ENCODE results near the gene PUM2. TPM values are rescaled to one million over a fixed set of nuclear protein-coding genes. Genes with fewer than 3 reads are reported as not detected.
A peak's percentile ranks its signal among the peaks of the same experiment; 100 is the strongest.

The PUM2 gene
- polyA plus RNA-seq, 1 donor (not counting 4 experiments of a cell fraction or from before 2014, with no cell fraction given): 47.5 TPM

DNA sequence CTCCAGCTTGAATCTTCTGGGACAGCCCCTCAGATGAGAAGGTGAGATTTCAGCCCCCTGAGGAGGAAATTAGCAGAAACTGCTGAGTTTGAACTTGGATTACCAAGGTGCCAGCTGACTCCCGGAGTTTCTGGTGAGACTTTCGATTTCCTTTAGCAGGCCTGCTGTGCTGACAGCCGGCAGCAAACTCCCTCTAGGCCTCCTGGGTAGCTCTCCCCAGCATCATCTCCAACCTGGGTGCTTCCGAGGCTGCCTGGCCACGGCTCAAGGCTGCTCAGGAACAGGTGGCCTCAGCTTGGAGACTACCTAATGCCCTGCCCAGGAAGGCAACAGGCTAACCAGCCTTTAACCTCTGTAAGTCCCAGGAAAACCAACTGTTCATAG lies 142.2 kb downstream of the PUM2 start:
- H3K36me3 ChIP-seq (ENCODE audit: control insufficient read depth in 2 of 2, extremely low read depth in 1 of 2, insufficient read depth in 2 of 2, low read length in 2 of 2): peaks cover 37 to 77% of the 10 kb centered on the region in 2 experiments
- no peak for TF ChIP-seq EZH2 (IDR thresholded peaks at IDR 0.05; ENCODE audit: low read length)
- TF ChIP-seq, protein P1, sequence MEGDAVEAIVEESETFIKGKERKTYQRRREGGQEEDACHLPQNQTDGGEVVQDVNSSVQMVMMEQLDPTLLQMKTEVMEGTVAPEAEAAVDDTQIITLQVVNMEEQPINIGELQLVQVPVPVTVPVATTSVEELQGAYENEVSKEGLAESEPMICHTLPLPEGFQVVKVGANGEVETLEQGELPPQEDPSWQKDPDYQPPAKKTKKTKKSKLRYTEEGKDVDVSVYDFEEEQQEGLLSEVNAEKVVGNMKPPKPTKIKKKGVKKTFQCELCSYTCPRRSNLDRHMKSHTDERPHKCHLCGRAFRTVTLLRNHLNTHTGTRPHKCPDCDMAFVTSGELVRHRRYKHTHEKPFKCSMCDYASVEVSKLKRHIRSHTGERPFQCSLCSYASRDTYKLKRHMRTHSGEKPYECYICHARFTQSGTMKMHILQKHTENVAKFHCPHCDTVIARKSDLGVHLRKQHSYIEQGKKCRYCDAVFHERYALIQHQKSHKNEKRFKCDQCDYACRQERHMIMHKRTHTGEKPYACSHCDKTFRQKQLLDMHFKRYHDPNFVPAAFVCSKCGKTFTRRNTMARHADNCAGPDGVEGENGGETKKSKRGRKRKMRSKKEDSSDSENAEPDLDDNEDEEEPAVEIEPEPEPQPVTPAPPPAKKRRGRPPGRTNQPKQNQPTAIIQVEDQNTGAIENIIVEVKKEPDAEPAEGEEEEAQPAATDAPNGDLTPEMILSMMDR (optimal IDR thresholded peaks at IDR 0.05 in 1 of 3, IDR thresholded peaks at IDR 0.05 in 1 of 3, conservative IDR thresholded peaks at IDR 0.05 in 1 of 3; ENCODE audit: extremely low read depth in 1 of 3, insufficient read depth in 2 of 3, low read length in 3 of 3): no peak
- peaks cover 35% of the 10 kb centered on the region for H4K20me1 ChIP-seq (ENCODE audit: control insufficient read depth, extremely low read depth, insufficient read depth, low read length)
- FAIRE-seq (no peak), DNase-seq (ENCODE audit: low read depth, low spot score) (no peak)
- no peaks in the 10 kb centered on the region for H3K27me3 ChIP-seq (ENCODE audit: control insufficient read depth, extremely low read depth, insufficient read depth, low read length)
- peak overlapping the region; percentile 55 for H3K9ac ChIP-seq (ENCODE audit: control insufficient read depth, extremely low read depth, insufficient read depth, low read length)
- dilution Hi-C loops (cut with MboI; ENCODE audit: extremely low pct_ligation_motif_present, low sequenced_read_pairs): no loop called here
- H2AFZ ChIP-seq (ENCODE audit: control insufficient read depth, low read length): no peak overlapping the region
- H3K4me1 ChIP-seq (ENCODE audit: control insufficient read depth, extremely low read depth, insufficient read depth, low read length): peaks cover 72% of the 10 kb centered on the region
- peak overlapping the region; percentile 64 for H3K27ac ChIP-seq (ENCODE audit: control insufficient read depth, insufficient read depth, low read length)
- no peak overlapping the region for H3K4me3 ChIP-seq (ENCODE audit: control insufficient read depth in 2 of 3, extremely low read depth in 1 of 3, insufficient read depth in 2 of 3, low read depth in 1 of 3, low read length in 3 of 3)
- H3K79me2 ChIP-seq (ENCODE audit: control insufficient read depth, insufficient read depth, low read length): peaks cover 82% of the 10 kb centered on the region
- peak overlapping the region; percentile 62 for H3K4me2 ChIP-seq (ENCODE audit: control insufficient read depth, extremely low read depth, insufficient read depth, low read depth, low read length)
- peaks cover 5% of the 10 kb centered on the region for H3K9me1 ChIP-seq (ENCODE audit: control insufficient read depth, extremely low read depth, insufficient read depth, low read length)
- H3K9me3 ChIP-seq (ENCODE audit: control insufficient read depth, low read depth, low read length): no peaks in the 10 kb centered on the region

DNA sequence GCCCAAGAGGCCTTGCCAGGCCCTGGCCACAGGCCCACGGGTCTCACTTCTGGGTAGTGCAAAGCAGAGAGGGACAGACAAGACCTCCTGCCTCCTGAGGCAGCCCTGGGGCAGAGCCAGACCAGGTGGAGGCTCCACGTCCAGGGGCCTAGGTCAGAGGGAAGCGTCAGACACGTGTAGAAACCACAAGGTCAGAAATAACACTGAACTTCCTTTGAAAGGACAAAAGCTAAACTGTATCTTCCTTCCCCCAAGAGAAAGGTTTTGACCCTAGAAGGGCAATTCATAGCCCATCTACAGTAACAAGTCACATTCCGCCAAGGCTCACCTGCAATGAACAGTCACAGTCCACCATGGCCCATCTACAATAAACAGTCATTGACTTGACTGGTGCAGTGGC lies 143.6 kb downstream of the PUM2 start:
- no peak for DNase-seq (ENCODE audit: low read depth, low spot score)
- dilution Hi-C loops (cut with MboI; ENCODE audit: extremely low pct_ligation_motif_present, low sequenced_read_pairs): no loop called here
- Histone ChIP-seq H3K27me3 (ENCODE audit: control insufficient read depth, extremely low read depth, insufficient read depth, low read length) (no peaks in the 10 kb centered on the region), H2AFZ (ENCODE audit: control insufficient read depth, low read length) (no peak overlapping the region), H3K27ac (ENCODE audit: control insufficient read depth, insufficient read depth, low read length) (peak overlapping the region; percentile 36), H3K4me2 (ENCODE audit: control insufficient read depth, extremely low read depth, insufficient read depth, low read depth, low read length) (peak overlapping the region; percentile 35), H3K9me1 (ENCODE audit: control insufficient read depth, extremely low read depth, insufficient read depth, low read length) (peaks cover 5% of the 10 kb centered on the region), H3K9me3 (ENCODE audit: control insufficient read depth, low read depth, low read length) (no peaks in the 10 kb centered on the region), H3K79me2 (ENCODE audit: control insufficient read depth, insufficient read depth, low read length) (peaks cover 69% of the 10 kb centered on the region), H4K20me1 (ENCODE audit: control insufficient read depth, extremely low read depth, insufficient read depth, low read length) (peaks cover 41% of the 10 kb centered on the region), H3K36me3 (ENCODE audit: control insufficient read depth in 2 of 2, extremely low read depth in 1 of 2, insufficient read depth in 2 of 2, low read length in 2 of 2) (peaks cover 46 to 87% of the 10 kb centered on the region in 2 experiments), H3K4me3 (ENCODE audit: control insufficient read depth in 2 of 3, extremely low read depth in 1 of 3, insufficient read depth in 2 of 3, low read depth in 1 of 3, low read length in 3 of 3) (no peak overlapping the region), H3K4me1 (ENCODE audit: control insufficient read depth, extremely low read depth, insufficient read depth, low read length) (peaks cover 57% of the 10 kb centered on the region), H3K9ac (ENCODE audit: control insufficient read depth, extremely low read depth, insufficient read depth, low read length) (peak overlapping the region; percentile 44)
- TF ChIP-seq EZH2 (IDR thresholded peaks at IDR 0.05; ENCODE audit: low read length): no peak
- TF ChIP-seq, protein P1 (optimal IDR thresholded peaks at IDR 0.05 in 1 of 3, IDR thresholded peaks at IDR 0.05 in 1 of 3, conservative IDR thresholded peaks at IDR 0.05 in 1 of 3; ENCODE audit: extremely low read depth in 1 of 3, insufficient read depth in 2 of 3, low read length in 3 of 3): no peak
- peak; percentile 23 for FAIRE-seq
